ENCODE data around the gene CXorf66. TPM values are rescaled to one million over a fixed set of nuclear protein-coding genes. Genes with fewer than 3 reads are reported as not detected.
"Not testable (repeated sequence)": the region's sequence is repeated elsewhere in the genome, so short reads cannot be mapped to it uniquely, and the experiment has no call there.

The CXorf66 gene
- polyA plus RNA-seq, 4 donors, result not detected

DNA sequence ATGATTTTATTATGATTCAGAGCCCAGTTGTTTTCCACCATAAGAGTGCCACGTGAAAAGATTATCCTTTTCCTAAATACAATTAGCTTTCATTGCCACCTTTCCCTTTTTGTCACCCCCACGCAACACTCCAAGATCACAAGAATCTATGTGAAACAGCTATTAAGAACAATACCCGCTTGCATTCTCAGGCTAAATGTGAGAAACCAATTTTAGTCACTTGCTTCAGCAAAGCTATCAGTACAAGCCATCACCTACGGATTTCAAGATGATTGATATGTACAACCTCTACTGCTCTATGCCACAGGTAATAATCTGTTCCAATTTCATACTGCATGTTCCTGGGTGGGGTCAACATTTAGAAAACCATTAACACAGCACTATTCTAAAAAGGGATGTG, 34.9 kb downstream of the CXorf66 start:
- DNase-seq (ENCODE audit: low read depth in 4 of 4, low spot score in 2 of 4), result no peak

DNA sequence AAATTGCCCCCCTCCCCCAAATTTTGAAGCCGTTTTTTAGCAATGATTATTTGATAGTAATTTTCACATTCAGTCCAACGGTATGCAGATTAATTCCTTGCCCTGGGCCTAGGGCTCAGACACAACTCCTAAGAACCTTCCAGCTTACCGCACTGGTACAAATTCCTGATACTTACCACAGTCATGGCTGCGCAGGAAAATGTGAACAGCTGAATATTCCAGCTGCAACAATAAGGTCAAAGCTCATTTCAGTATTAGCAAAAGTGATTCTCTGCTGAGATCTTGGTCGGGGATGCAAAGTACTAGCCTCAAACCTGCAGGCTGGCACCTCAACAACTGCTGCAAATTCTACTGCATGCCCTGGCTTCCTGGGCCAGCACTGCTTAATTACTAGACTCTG, 35.4 kb downstream of the CXorf66 start:
- DNase-seq (ENCODE audit: low read depth in 4 of 4, low spot score in 2 of 4), result no peak

DNA sequence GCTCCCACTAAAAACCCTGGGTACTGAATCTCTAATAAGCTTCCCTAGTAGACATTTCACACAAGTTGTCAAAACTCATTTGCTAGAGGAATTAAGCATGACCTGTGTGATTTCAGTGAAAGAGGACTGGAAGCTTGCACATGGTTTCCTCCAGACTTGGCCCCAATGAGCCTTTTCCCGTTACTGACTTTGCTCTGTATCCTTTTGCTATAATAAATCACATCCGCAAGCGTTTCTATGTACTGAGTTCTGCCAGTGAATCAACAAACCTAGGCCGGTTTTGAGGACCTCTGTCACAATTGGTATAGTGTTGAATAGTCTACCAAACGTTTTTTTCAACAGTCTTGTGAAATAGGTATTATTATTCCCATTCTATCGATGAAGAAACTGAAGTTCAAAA, 40.6 kb downstream of the CXorf66 start:
- no peak for DNase-seq (ENCODE audit: low read depth in 4 of 4, low spot score in 2 of 4)

DNA sequence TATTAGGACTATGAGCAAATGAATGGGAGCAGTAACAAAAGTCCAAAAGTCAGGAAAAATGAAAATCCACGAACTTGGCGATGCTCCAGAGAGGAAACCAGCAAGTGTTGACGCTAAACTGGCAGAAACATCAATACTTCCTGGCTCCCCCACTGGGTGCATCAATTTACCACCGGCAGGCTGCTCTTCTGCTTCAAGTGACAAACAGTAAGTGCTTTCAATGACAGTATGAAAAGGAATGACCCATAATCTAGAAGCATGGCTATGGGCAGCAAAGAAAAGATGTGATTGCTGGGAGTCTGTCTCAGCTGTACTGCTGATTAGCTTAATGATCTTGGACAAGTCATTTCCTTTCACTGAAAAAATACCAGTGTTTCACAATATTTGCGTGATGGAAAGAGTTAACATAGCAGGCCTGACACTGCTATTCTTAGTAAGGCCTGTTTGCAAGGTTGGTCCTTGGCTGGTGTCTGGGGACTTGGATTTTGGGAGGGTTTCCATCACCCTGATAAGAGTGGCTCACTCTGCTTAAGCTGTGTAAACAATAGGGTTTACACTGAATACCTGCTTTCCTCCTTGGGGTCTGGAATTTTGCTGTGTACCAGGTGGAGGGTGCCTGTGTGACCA, 41.1 kb downstream of the CXorf66 start:
- no peak for DNase-seq (ENCODE audit: low read depth in 4 of 4, low spot score in 2 of 4)

- DNase-seq (ENCODE audit: low read depth in 4 of 4, low spot score in 2 of 4), result not testable (repeated sequence)
Measured at GRCh38 chrX:139921142-139921541, 44.2 kb downstream of the CXorf66 start.

- no peak for DNase-seq (ENCODE audit: low read depth in 4 of 4, low spot score in 2 of 4)
Measured at GRCh38 chrX:139920316-139920715, 45.0 kb downstream of the CXorf66 start.

DNA sequence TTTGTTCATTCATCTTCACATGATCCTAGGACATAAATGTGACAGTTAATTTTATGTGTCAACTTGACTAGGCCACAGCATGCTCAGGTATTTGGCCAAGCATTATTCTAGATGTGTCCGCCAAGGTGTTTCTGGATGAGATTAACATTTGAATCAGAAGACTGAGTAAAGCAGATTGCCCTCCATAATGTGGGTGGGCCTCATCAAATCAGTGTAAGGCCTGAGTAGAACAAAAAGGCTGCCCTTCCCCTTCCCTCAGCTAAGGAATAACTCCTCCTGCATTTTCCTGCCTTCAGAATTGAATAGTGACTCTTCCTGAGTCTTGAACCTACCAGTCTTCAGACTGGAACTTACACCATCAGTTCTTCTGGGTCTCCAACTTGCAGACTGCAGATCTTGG, 50.9 kb downstream of the CXorf66 start:
- DNase-seq (ENCODE audit: low read depth in 4 of 4, low spot score in 2 of 4), result no peak

DNA sequence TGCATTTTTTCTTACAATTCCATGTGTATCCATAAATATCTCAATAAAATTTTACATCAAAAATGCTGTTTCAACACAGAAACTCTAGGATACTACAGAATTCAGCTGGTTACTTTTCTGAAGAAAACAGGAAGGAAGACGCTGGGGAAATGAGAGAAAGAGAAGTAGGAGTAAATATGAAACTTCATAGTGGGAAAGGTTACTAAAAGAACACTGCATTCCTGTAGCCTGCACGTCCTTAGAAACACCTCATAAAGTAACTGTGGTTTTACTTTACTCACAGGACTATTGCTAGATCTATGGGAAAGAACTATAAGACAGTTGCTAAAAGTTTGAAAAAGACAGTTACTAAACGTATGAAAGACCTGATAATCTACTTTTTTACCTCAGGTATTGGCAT, 55.6 kb downstream of the CXorf66 start:
- no peak for DNase-seq (ENCODE audit: low read depth in 4 of 4, low spot score in 2 of 4)

GRCh38 chrX:139907078-139907477, 58.2 kb downstream of the CXorf66 start:
- no peak for DNase-seq (ENCODE audit: low read depth in 4 of 4, low spot score in 2 of 4)

DNA sequence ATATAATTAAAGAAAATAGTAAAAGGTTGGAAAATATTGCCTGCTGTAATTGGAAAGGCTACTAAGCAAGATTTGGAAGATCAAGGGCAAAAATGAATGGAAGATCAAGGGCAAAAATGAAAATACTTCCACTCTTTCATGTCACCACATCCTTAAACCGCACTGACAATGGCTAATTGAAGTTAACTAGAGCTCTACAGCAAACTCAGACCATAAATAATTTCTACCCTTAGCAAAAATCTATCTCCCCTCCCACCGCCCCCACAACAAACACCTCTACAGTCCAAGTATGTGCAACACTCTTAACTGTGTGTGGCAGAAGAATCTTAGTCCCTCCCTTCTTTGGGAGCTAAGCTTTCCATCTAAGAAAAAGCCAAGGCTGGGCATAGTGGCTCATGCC, 59.6 kb downstream of the CXorf66 start:
- DNase-seq (ENCODE audit: low read depth in 4 of 4, low spot score in 2 of 4), result no peak

Other genes starting within 250 kb of the CXorf66 start
- 10 to 100 TPM; 35.1 to 40.0 (median 38.0) TPM for gene ATP11C, start 32.5 kb downstream of the CXorf66 start, polyA plus RNA-seq (ENCODE audit: insufficient read length in 4 of 4)

All from left renal cortex interstitium (tissue), 4 donors.